HUES6 (cell line): ENCODE results near the gene GP5.

Experiments
- H3K27ac ChIP-seq: 2 replicates; pipeline ENCODE4 v1.7.0; 2013; ENCODE audit warnings: low read depth, mild to moderate bottlenecking, low read length, inconsistent platforms
- H3K27me3 ChIP-seq: 2 replicates; pipeline ENCODE4 v1.6.1; 2013; ENCODE audit warnings: low read length; ENCODE audit not compliant: control insufficient read depth, insufficient read depth
- H3K36me3 ChIP-seq: 2 replicates; pipeline ENCODE4 v1.6.1; 2013; ENCODE audit warnings: low read length; ENCODE audit not compliant: control insufficient read depth, insufficient read depth
- H3K4me1 ChIP-seq: 2 replicates; pipeline ENCODE4 v1.6.1; 2013; ENCODE audit warnings: low read length; ENCODE audit not compliant: control insufficient read depth, insufficient read depth
- H3K4me3 ChIP-seq: 2 replicates; pipeline ENCODE4 v1.5.1; 2013; ENCODE audit warnings: low read depth, low read length
- H3K9ac ChIP-seq: one replicate; pipeline ENCODE4 v1.6.1; 2013; ENCODE audit warnings: mild to moderate bottlenecking, low read length
- H3K9me3 ChIP-seq: 2 replicates; pipeline ENCODE4 v1.6.1; 2013; ENCODE audit warnings: low read depth, low read length; ENCODE audit not compliant: control insufficient read depth, insufficient read depth

GP5 gene

GRCh38 chr3:194424953-194425352 lies 25.9 kb upstream of the GP5 start:
- Histone ChIP-seq H3K9me3 (no peaks in the 10 kb centered on the region), H3K27ac (no peak overlapping the region), H3K27me3 (no peaks in the 10 kb centered on the region), H3K36me3 (peaks cover 78% of the 10 kb centered on the region), H3K4me1 (no peaks in the 10 kb centered on the region), H3K9ac (no peak overlapping the region), H3K4me3 (no peak overlapping the region)

- Histone ChIP-seq H3K4me1 (no peaks in the 10 kb centered on the region), H3K27ac (no peak overlapping the region), H3K27me3 (no peaks in the 10 kb centered on the region), H3K4me3 (no peak overlapping the region), H3K9me3 (no peaks in the 10 kb centered on the region), H3K9ac (no peak overlapping the region), H3K36me3 (peaks cover 78% of the 10 kb centered on the region)
Measured at GRCh38 chr3:194424373-194424772, 25.3 kb upstream of the GP5 start.

- peaks cover 79% of the 10 kb centered on the region for H3K36me3 ChIP-seq
- no peak overlapping the region for H3K27ac ChIP-seq
- no peak overlapping the region for H3K4me3 ChIP-seq
- H3K9me3 ChIP-seq = no peaks in the 10 kb centered on the region
- H3K27me3 ChIP-seq = no peaks in the 10 kb centered on the region
- H3K4me1 ChIP-seq = no peaks in the 10 kb centered on the region
- H3K9ac ChIP-seq = no peak overlapping the region
Measured at GRCh38 chr3:194423317-194423716, 24.3 kb upstream of the GP5 start.

DNA sequence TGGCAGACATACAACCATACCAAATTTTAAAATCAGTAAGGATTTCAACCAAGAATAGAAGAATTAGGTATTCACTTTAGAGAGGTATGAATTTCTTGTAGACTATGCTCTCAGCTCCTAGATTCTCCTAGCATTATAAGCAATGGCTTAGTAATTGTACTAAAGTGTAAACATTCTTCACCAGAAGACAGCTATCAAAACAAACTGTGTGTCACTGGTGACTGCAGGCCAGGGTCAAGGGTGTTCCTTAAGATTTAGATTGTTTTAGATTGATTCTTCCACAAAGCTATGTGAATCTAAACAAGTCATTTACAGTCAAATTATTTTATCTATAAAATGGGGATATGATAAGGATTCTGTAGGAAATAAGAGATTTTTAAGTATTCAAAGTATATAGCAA lies 23.1 kb upstream of the GP5 start:
- Histone ChIP-seq H3K4me3 (no peak overlapping the region), H3K9me3 (no peaks in the 10 kb centered on the region), H3K27ac (no peak overlapping the region), H3K4me1 (no peaks in the 10 kb centered on the region), H3K27me3 (no peaks in the 10 kb centered on the region), H3K36me3 (peaks cover 77% of the 10 kb centered on the region), H3K9ac (no peak overlapping the region)

DNA sequence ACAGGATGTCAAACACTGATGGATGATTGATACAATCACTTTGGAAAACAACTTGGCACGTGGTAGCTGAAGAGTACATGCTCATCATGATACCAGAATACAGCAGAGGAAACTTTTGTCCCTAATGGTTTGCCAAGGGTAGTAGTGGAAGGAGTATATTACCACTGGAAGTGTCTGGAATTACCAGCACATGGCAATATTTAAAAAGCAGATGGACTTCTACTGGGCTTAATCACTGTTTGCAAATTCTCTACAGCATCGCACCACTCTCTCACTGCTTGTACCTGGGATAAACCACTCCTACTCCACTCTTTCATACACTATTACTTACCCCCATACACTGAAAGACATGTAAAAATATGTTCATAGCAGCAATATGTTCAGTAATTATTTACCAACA lies 19.6 kb upstream of the GP5 start:
- H3K9me3 ChIP-seq = no peaks in the 10 kb centered on the region
- H3K36me3 ChIP-seq = peaks cover 58% of the 10 kb centered on the region
- H3K27me3 ChIP-seq = no peaks in the 10 kb centered on the region
- no peak overlapping the region for H3K4me3 ChIP-seq
- H3K9ac ChIP-seq = no peak overlapping the region
- H3K27ac ChIP-seq = no peak overlapping the region
- no peaks in the 10 kb centered on the region for H3K4me1 ChIP-seq

GRCh38 chr3:194407423-194407822 lies 8.4 kb upstream of the GP5 start:
- H3K36me3 ChIP-seq = peaks cover 42% of the 10 kb centered on the region
- no peak overlapping the region for H3K9ac ChIP-seq
- no peaks in the 10 kb centered on the region for H3K27me3 ChIP-seq
- H3K27ac ChIP-seq = no peak overlapping the region
- H3K9me3 ChIP-seq = no peaks in the 10 kb centered on the region
- no peak overlapping the region for H3K4me3 ChIP-seq
- no peaks in the 10 kb centered on the region for H3K4me1 ChIP-seq

GRCh38 chr3:194405766-194406165 lies 6.7 kb upstream of the GP5 start:
- no peaks in the 10 kb centered on the region for H3K27me3 ChIP-seq

DNA sequence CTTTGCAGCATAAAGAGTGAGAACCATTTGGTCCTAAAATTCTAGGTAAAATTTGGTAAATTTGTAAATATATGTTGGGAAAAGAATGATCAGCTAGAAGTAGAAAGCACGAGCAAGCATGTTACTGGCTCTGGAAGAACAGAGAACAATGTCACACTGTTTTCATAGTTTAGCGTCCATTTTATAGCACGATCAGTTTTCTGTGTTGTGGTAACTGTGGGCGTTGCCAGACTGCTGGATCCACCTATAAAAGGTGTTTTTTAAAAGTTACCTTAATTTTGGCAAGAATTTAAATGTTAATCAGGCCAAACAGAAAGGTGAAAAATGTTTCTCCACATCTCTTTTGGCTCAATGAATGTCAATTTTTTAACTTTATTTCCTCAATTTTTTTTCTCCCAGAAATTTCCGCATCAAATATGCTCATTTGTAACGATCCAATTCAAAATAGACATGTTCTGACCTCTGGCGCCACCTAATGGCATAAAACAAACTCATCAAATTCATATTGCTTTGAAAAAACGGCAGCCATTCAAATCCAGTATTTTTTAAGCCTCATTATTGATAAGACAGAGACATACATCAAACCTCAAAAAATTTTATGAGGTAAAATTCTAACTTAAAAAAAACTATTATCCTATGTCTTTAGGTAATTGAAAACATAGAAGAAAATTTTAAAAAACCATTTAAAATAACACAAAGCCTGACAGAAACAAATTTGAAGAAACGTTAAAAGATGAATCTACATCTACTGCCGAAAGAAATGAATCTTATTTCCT lies 5.5 kb upstream of the GP5 start:
- no peaks in the 10 kb centered on the region; the same call in 1 of the 2 replicates for H3K4me1 ChIP-seq
- H3K36me3 ChIP-seq = peaks cover 30% of the 10 kb centered on the region
- no peaks in the 10 kb centered on the region for H3K9me3 ChIP-seq
- H3K27me3 ChIP-seq = no peaks in the 10 kb centered on the region
- no peak overlapping the region for H3K9ac ChIP-seq
- no peak overlapping the region for H3K4me3 ChIP-seq
- no peak overlapping the region for H3K27ac ChIP-seq

More at GRCh38 chr3:194405766-194406165, 6.7 kb upstream of the GP5 start:
- Histone ChIP-seq H3K4me1 (no peaks in the 10 kb centered on the region; the same call in 1 of the 2 replicates), H3K9ac (no peak overlapping the region), H3K27ac (no peak overlapping the region), H3K9me3 (no peaks in the 10 kb centered on the region), H3K4me3 (no peak overlapping the region), H3K36me3 (peaks cover 30% of the 10 kb centered on the region)

- no peaks in the 10 kb centered on the region; the same call in 1 of the 2 replicates for H3K4me1 ChIP-seq
- H3K4me3 ChIP-seq = no peak overlapping the region
- peaks cover 21% of the 10 kb centered on the region for H3K36me3 ChIP-seq
- no peaks in the 10 kb centered on the region for H3K9me3 ChIP-seq
- peaks cover 23% of the 10 kb centered on the region for H3K27me3 ChIP-seq
- H3K27ac ChIP-seq = no peak overlapping the region
- H3K9ac ChIP-seq = no peak overlapping the region
Measured at GRCh38 chr3:194401868-194402329, 2.8 kb upstream of the GP5 start.

DNA sequence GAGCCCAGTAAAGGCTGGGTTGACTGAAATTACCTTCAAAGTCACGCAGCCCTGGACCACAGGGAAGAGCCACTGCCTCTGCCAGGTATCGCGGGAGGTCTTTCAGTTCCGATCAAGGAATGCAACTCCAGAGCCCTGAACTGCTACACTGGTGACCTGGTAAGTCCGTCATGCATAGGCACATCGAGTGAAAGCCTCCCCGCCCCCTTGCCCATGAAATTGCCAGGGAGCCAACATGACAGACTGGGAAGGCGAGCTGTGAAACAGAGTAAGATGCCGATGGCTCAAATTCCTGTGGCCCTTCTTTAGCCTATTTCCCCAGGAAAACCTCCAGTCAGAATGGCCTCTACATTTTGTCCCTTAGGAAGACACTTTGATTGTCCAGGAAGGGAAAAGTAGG lies 2.3 kb upstream of the GP5 start:
- H3K4me1 ChIP-seq = peaks cover 3% of the 10 kb centered on the region; the same call in 1 of the 2 replicates
- H3K27ac ChIP-seq = no peak overlapping the region
- H3K4me3 ChIP-seq = no peak overlapping the region
- H3K9ac ChIP-seq = no peak overlapping the region
- H3K9me3 ChIP-seq = no peaks in the 10 kb centered on the region
- H3K27me3 ChIP-seq = peaks cover 27% of the 10 kb centered on the region
- H3K36me3 ChIP-seq = peaks cover 21% of the 10 kb centered on the region

- H3K27ac ChIP-seq = no peak overlapping the region
- H3K36me3 ChIP-seq = peaks cover 11% of the 10 kb centered on the region
- peaks cover 13% of the 10 kb centered on the region for H3K4me1 ChIP-seq
- peaks cover 27% of the 10 kb centered on the region for H3K27me3 ChIP-seq
- H3K9ac ChIP-seq = no peak overlapping the region
- H3K4me3 ChIP-seq = no peak overlapping the region
- H3K9me3 ChIP-seq = no peaks in the 10 kb centered on the region
Measured at GRCh38 chr3:194399874-194400411, 877 bp upstream of the GP5 start.
